HG03571 (cell line): ENCODE measurements around the gene MKX.

Source experiments
- ATAC-seq: cut with Tn5 transposase; IDR thresholded peaks from one replicate; pipeline ENCODE4 v1.9.1; 2021; ENCODE audit not compliant: unreplicated experiment

The MKX gene

GRCh38 chr10:27742195-27743011 is 3.2 kb downstream of the MKX start:
- peak; percentile 90 for ATAC-seq

- no peak for ATAC-seq
These were observed 4.2 kb downstream of the MKX start for GRCh38 chr10:27741173-27742091.

- no peak for ATAC-seq
These were observed 9.2 kb downstream of the MKX start for GRCh38 chr10:27736396-27736795.

- no peak for ATAC-seq
These were observed 15.6 kb downstream of the MKX start for GRCh38 chr10:27730041-27730440.

- no peak for ATAC-seq
These were observed 17.3 kb downstream of the MKX start for GRCh38 chr10:27728338-27728737.

GRCh38 chr10:27724287-27724686 is 21.3 kb downstream of the MKX start:
- ATAC-seq: no peak

- no peak for ATAC-seq
These were observed 22.2 kb downstream of the MKX start for GRCh38 chr10:27723436-27723835.

- no peak for ATAC-seq
These were observed 25.1 kb downstream of the MKX start for GRCh38 chr10:27720529-27720928.

GRCh38 chr10:27719052-27719451 is 26.6 kb downstream of the MKX start:
- ATAC-seq: no peak

GRCh38 chr10:27717861-27718260 is 27.8 kb downstream of the MKX start:
- ATAC-seq: no peak

GRCh38 chr10:27717224-27717623 is 28.4 kb downstream of the MKX start:
- no peak for ATAC-seq

GRCh38 chr10:27716521-27716920 is 29.1 kb downstream of the MKX start:
- ATAC-seq: no peak

- ATAC-seq: no peak
These were observed 30.1 kb downstream of the MKX start for GRCh38 chr10:27715505-27715904.

- ATAC-seq: no peak
These were observed 31.3 kb downstream of the MKX start for GRCh38 chr10:27714349-27714748.

GRCh38 chr10:27713941-27714340 is 31.7 kb downstream of the MKX start:
- ATAC-seq: no peak

- ATAC-seq: no peak
These were observed 35.6 kb downstream of the MKX start for GRCh38 chr10:27710014-27710413.

- no peak for ATAC-seq
These were observed 36.3 kb downstream of the MKX start for GRCh38 chr10:27709304-27709703.

GRCh38 chr10:27701938-27702537 is 43.6 kb downstream of the MKX start:
- no peak for ATAC-seq

- no peak for ATAC-seq
These were observed 45.8 kb downstream of the MKX start for GRCh38 chr10:27699776-27700175.

- no peak for ATAC-seq
These were observed 46.7 kb downstream of the MKX start for GRCh38 chr10:27698961-27699360.

- no peak for ATAC-seq
These were observed 49.2 kb downstream of the MKX start for GRCh38 chr10:27696466-27696865.

GRCh38 chr10:27695706-27696105 is 49.9 kb downstream of the MKX start:
- ATAC-seq: no peak
